Measurements from ENCODE around the gene CLDN20. TPM values are rescaled to one million over a fixed set of nuclear protein-coding genes. Genes with fewer than 3 reads are reported as not detected.
A peak's percentile ranks its signal among the peaks of the same experiment; 100 is the strongest.

CLDN20 gene
- total RNA-seq, 1 donor from 2014 or later = not detected

GRCh38 chr6:155313602-155314091 is 49.8 kb downstream of the CLDN20 start:
- peaks cover 13% of the 10 kb centered on the region for H3K36me3 ChIP-seq

GRCh38 chr6:155314092-155314772 is 50.4 kb downstream of the CLDN20 start, which contains the start of gene TFB1M:
Gene TFB1M (minus strand): TSS chr6:155314484. CDS start chr6:155314428, 56 bp downstream.
- no peak for TF ChIP-seq CTCF (IDR thresholded peaks at IDR 0.05)
- peak; percentile 99 for DNase-seq

More at GRCh38 chr6:155313602-155314091, 49.8 kb downstream of the CLDN20 start:
- intact Hi-C loops (cut with DNase I) = no loop called here
- ATAC-seq (peak in 1 of 2 donors; percentile 43), DNase-seq (no peak)
- no peaks in the 10 kb centered on the region for H3K27me3 ChIP-seq (ENCODE audit: low read depth)
- peak overlapping the region; percentile 89 for H3K27ac ChIP-seq
- H3K4me3 ChIP-seq = peak overlapping the region; percentile 78
- no peaks in the 10 kb centered on the region for H3K9me3 ChIP-seq
- TF ChIP-seq CTCF (IDR thresholded peaks at IDR 0.05) = no peak
- peaks cover 14% of the 10 kb centered on the region for H3K4me1 ChIP-seq

GRCh38 chr6:155314773-155315515 is 51.1 kb downstream of the CLDN20 start:
- intact Hi-C loops (cut with DNase I) = no loop called here
- Histone ChIP-seq H3K27ac (peak overlapping the region; percentile 89), H3K36me3 (peaks cover 4% of the 10 kb centered on the region), H3K4me1 (peaks cover 14% of the 10 kb centered on the region), H3K9me3 (no peaks in the 10 kb centered on the region), H3K27me3 (ENCODE audit: low read depth) (no peaks in the 10 kb centered on the region), H3K4me3 (peak overlapping the region; percentile 78)
- peak; percentile 79 to 85 for ATAC-seq
- peak; percentile 70 for DNase-seq
- no peak for TF ChIP-seq CTCF (IDR thresholded peaks at IDR 0.05)

More at GRCh38 chr6:155314092-155314772, 50.4 kb downstream of the CLDN20 start, which contains the start of gene TFB1M:
- Histone ChIP-seq H3K9me3 (no peaks in the 10 kb centered on the region), H3K27me3 (ENCODE audit: low read depth) (no peaks in the 10 kb centered on the region), H3K27ac (peak within 1 kb of the TSS; percentile 89), H3K4me3 (peak within 1 kb of the TSS; percentile 78), H3K4me1 (peaks cover 14% of the 10 kb centered on the region), H3K36me3 (peaks cover 9% of the 10 kb centered on the region)
- peak; percentile 99 for ATAC-seq
- intact Hi-C loops (cut with DNase I) = no loop called here

- ATAC-seq = no peak
- Histone ChIP-seq H3K9me3 (no peaks in the 10 kb centered on the region), H3K36me3 (no peaks in the 10 kb centered on the region), H3K4me1 (peaks cover 14% of the 10 kb centered on the region), H3K27me3 (ENCODE audit: low read depth) (no peaks in the 10 kb centered on the region), H3K4me3 (peak overlapping the region; percentile 78), H3K27ac (peak overlapping the region; percentile 89)
- no peak for DNase-seq
- TF ChIP-seq CTCF (IDR thresholded peaks at IDR 0.05) = no peak
- intact Hi-C loops (cut with DNase I) = no loop called here
These were observed 51.7 kb downstream of the CLDN20 start for GRCh38 chr6:155315516-155315871.

- Histone ChIP-seq H3K36me3 (no peaks in the 10 kb centered on the region), H3K4me3 (no peak overlapping the region), H3K4me1 (peaks cover 14% of the 10 kb centered on the region), H3K9me3 (no peaks in the 10 kb centered on the region), H3K27me3 (ENCODE audit: low read depth) (no peaks in the 10 kb centered on the region), H3K27ac (no peak overlapping the region)
- ATAC-seq (no peak), DNase-seq (no peak)
- no peak for TF ChIP-seq CTCF (IDR thresholded peaks at IDR 0.05)
- intact Hi-C loops (cut with DNase I) = no loop called here
These were observed 52.6 kb downstream of the CLDN20 start for GRCh38 chr6:155316419-155316818.
